Measurements from ENCODE around the gene CKLF.

- no peak for TF ChIP-seq POLR2A (IDR thresholded peaks at IDR 0.05; ENCODE audit: low read depth, low read length)
- no peak for TF ChIP-seq POLR2AphosphoS5 (IDR thresholded peaks at IDR 0.05; ENCODE audit: low read depth, low read length)
- no peak for TF ChIP-seq TAF1 (IDR thresholded peaks at IDR 0.05; ENCODE audit: borderline replicate concordance, low read depth, low read length)
These were observed 847 bp downstream of the CKLF start for GRCh38 chr16:66553223-66553622.
